Kidney (tissue), 14 donors: ENCODE measurements around the gene TFR2. TPM values are rescaled to one million over a fixed set of nuclear protein-coding genes. Genes with fewer than 3 reads are reported as not detected.

Experiments used
- DNase-seq, 5 donors: peaks; one replicate each; pipeline ENCODE4 v3.0.0-alpha.2; 2013 to 2020
- FAIRE-seq: peaks from 2 replicates; lab custom pipeline; 2012; peaks lifted over from hg19 to GRCh38; lab: Jason Lieb, UNC
- H3K27ac ChIP-seq, 2 donors: one replicate each; pipeline ENCODE4 v1.7.0; 2013; ENCODE audit warnings: low read depth in 2 of 2, low read length in 2 of 2, inconsistent platforms in 1 of 2
- H3K27me3 ChIP-seq: one replicate; pipeline ENCODE4 v1.7.1; 2013; ENCODE audit warnings: low read length, inconsistent platforms; ENCODE audit not compliant: control insufficient read depth, insufficient read depth
- H3K36me3 ChIP-seq, 3 donors: one replicate each; pipeline versions ENCODE4 v1.7.0 to v1.7.1; 2013; ENCODE audit warnings: low read length in 3 of 3, control low read depth in 1 of 3, inconsistent platforms in 1 of 3; ENCODE audit not compliant: insufficient read depth in 3 of 3, control insufficient read depth in 2 of 3
- H3K4me1 ChIP-seq, 3 donors: one replicate each; pipeline versions ENCODE4 v1.7.0 to v1.7.1; 2013; ENCODE audit warnings: low read length in 3 of 3, inconsistent platforms in 1 of 3, low read depth in 1 of 3; ENCODE audit not compliant: control insufficient read depth in 2 of 3, insufficient read depth in 2 of 3
- H3K4me3 ChIP-seq, 3 donors: one replicate each; pipeline versions ENCODE4 v1.7.0 to v1.8.1; 2013; ENCODE audit warnings: low read length in 3 of 3, control low read depth in 1 of 3, inconsistent platforms in 1 of 3
- H3K9ac ChIP-seq, 3 donors: one replicate each; pipeline versions ENCODE4 v1.7.0 to v1.7.1; 2013; ENCODE audit warnings: low read length in 3 of 3, control low read depth in 1 of 3, inconsistent platforms in 1 of 3
- H3K9me3 ChIP-seq, 3 donors: one replicate each; pipeline versions ENCODE4 v1.7.0 to v1.7.1; 2013; ENCODE audit warnings: low read length in 3 of 3, control low read depth in 1 of 3, inconsistent platforms in 1 of 3; ENCODE audit not compliant: control insufficient read depth in 2 of 3, insufficient read depth in 1 of 3
- CTCF ChIP-seq: IDR thresholded peaks from 3 replicates; pipeline ENCODE4 v1.5.1; 2012; ENCODE audit warnings: mild to moderate bottlenecking, moderate library complexity, borderline replicate concordance; ENCODE audit not compliant: insufficient read depth; ENCODE audit errors: extremely low read depth
- intact Hi-C: fragments of 100-400 bp; cut with DNase I; formaldehyde crosslinking; loops from one replicate; pipeline ENCODE4 v1.11.1; 2022
- polyA plus RNA-seq: library from polyadenylated mRNA; stranded (reverse); fragments of 350-450 nt; fragmentation: Illumina TruSeq; extraction: RNeasy Lipid Tissue Mini Kit (QIAGEN cat#74804); gene quantifications from one replicate; pipeline ENCODE4 v1.2.3, GENCODE V29; 2014; ENCODE audit warnings: low read depth, low replicate concordance; ENCODE audit not compliant: insufficient read depth
- total RNA-seq: library from RNA; stranded (reverse); fragmentation: NEBNext Ultra II Directional; extraction: Animal tissue kit (Norgen Biotek cat#: 25700); gene quantifications from one replicate; pipeline ENCODE4 v1.2.1, GENCODE V29; 2021
- donor health status: control.
- donor health status: control.
- donor health status: control.
- donor health status: control.
- donor health status: control.
- donor health status: DM: yes; HTN: yes; CAD: no.
- donor health status: Normal renal cell carcinoma (clear cell type).

TFR2 gene
- total and polyA plus RNA-seq, 2 donors from 2014 or later = 0.22 to 0.79 TPM

- no peaks in the 10 kb centered on the region for H3K27me3 ChIP-seq
- peak overlapping the region in 1 of 3 donors; percentile 51 for H3K4me3 ChIP-seq
- no peaks in the 10 kb centered on the region for H3K36me3 ChIP-seq
- peaks cover 0 to 7% (median 0%) of the 10 kb centered on the region in 3 donors for H3K4me1 ChIP-seq
- peak overlapping the region; percentile 22 to 62 for H3K27ac ChIP-seq
- intact Hi-C loops = no loop called here
- TF ChIP-seq CTCF = no peak
- peak overlapping the region in 1 of 3 donors; percentile 26 for H3K9ac ChIP-seq
- H3K9me3 ChIP-seq = no peaks in the 10 kb centered on the region
- FAIRE-seq (no peak), DNase-seq (peak; percentile 83 to 94 (median 89))
Measured at GRCh38 chr7:100602889-100603725, 38.2 kb downstream of the TFR2 start.

- intact Hi-C loops = no loop called here
- no peaks in the 10 kb centered on the region for H3K9me3 ChIP-seq
- H3K27me3 ChIP-seq = no peaks in the 10 kb centered on the region
- FAIRE-seq (no peak), DNase-seq (no peak)
- peaks cover 0 to 7% (median 0%) of the 10 kb centered on the region in 3 donors for H3K4me1 ChIP-seq
- no peak overlapping the region for H3K9ac ChIP-seq
- H3K27ac ChIP-seq = no peak overlapping the region
- H3K36me3 ChIP-seq = no peaks in the 10 kb centered on the region
- H3K4me3 ChIP-seq = no peak overlapping the region
- no peak for TF ChIP-seq CTCF
Measured at GRCh38 chr7:100600730-100601038, 40.7 kb downstream of the TFR2 start.

- Histone ChIP-seq H3K9me3 (no peaks in the 10 kb centered on the region), H3K36me3 (no peaks in the 10 kb centered on the region), H3K4me1 (peaks cover 0 to 3% (median 0%) of the 10 kb centered on the region in 3 donors), H3K27me3 (no peaks in the 10 kb centered on the region), H3K9ac (no peak overlapping the region), H3K4me3 (no peak overlapping the region), H3K27ac (no peak overlapping the region)
- TF ChIP-seq CTCF = no peak
- no peak for FAIRE-seq
- no peak for DNase-seq
- intact Hi-C loops = no loop called here
Measured at GRCh38 chr7:100599911-100600729, 41.2 kb downstream of the TFR2 start.
